GM21786 (cell line): ENCODE measurements around the gene MMD2.
"Not testable (repeated sequence)": the region's sequence is repeated elsewhere in the genome, so short reads cannot be mapped to it uniquely, and the experiment has no call there.

ENCODE experiments used
- ATAC-seq: cut with Tn5 transposase; IDR thresholded peaks from one replicate; pipeline ENCODE4 v1.9.1; 2021; ENCODE audit not compliant: unreplicated experiment

MMD2 gene

GRCh38 chr7:4895766-4896165, 63.2 kb downstream of the MMD2 start:
- no peak for ATAC-seq

GRCh38 chr7:4894482-4894881, 64.5 kb downstream of the MMD2 start:
- no peak for ATAC-seq

GRCh38 chr7:4893929-4894475, 65.0 kb downstream of the MMD2 start:
- no peak for ATAC-seq

- ATAC-seq, result not testable (repeated sequence)
Observed at GRCh38 chr7:4893188-4893587, 65.8 kb downstream of the MMD2 start.

GRCh38 chr7:4891522-4891921, 67.5 kb downstream of the MMD2 start:
- ATAC-seq, result not testable (repeated sequence)

GRCh38 chr7:4889682-4890081, 69.3 kb downstream of the MMD2 start:
- no peak for ATAC-seq

GRCh38 chr7:4888161-4888560, 70.8 kb downstream of the MMD2 start:
- no peak for ATAC-seq

- ATAC-seq, result no peak
Observed at GRCh38 chr7:4886671-4887070, 72.3 kb downstream of the MMD2 start.

GRCh38 chr7:4885317-4885807, 73.6 kb downstream of the MMD2 start:
- ATAC-seq, result no peak

- no peak for ATAC-seq
Observed at GRCh38 chr7:4884164-4884563, 74.8 kb downstream of the MMD2 start.

- peak; percentile 72 for ATAC-seq
Observed at GRCh38 chr7:4883372-4884144, 75.4 kb downstream of the MMD2 start, which contains the start of gene RADIL. Gene RADIL (minus strand): TSS chr7:4883716. CDS start chr7:4878139, 5,577 bp downstream.

GRCh38 chr7:4883033-4883371, 76.0 kb downstream of the MMD2 start:
- no peak for ATAC-seq

GRCh38 chr7:4882169-4883032, 76.6 kb downstream of the MMD2 start:
- ATAC-seq, result no peak

GRCh38 chr7:4880218-4880617, 78.8 kb downstream of the MMD2 start:
- ATAC-seq, result no peak

GRCh38 chr7:4879396-4880081, 79.4 kb downstream of the MMD2 start:
- no peak for ATAC-seq

- no peak for ATAC-seq
Observed at GRCh38 chr7:4878336-4879335, 80.4 kb downstream of the MMD2 start.

- ATAC-seq, result no peak
Observed at GRCh38 chr7:4876586-4876985, 82.4 kb downstream of the MMD2 start.

- ATAC-seq, result no peak
Observed at GRCh38 chr7:4875391-4875790, 83.6 kb downstream of the MMD2 start.

- no peak for ATAC-seq
Observed at GRCh38 chr7:4873071-4873944, 85.7 kb downstream of the MMD2 start.
